Colonic mucosa (tissue), 4 donors: ENCODE data around the gene TOGARAM1. TPM values are rescaled to one million over a fixed set of nuclear protein-coding genes. Genes with fewer than 3 reads are reported as not detected.

ENCODE experiments used
- DNase-seq: peaks from one replicate; pipeline ENCODE4 v3.0.0-alpha.2; 2020
- H3K27ac ChIP-seq: fragments of 200-600 bp; one replicate; pipeline ENCODE4 v1.8.0; 2021
- H3K27me3 ChIP-seq: fragments of 200-600 bp; one replicate; pipeline ENCODE4 v1.8.0; 2021
- H3K36me3 ChIP-seq: fragments of 200-600 bp; one replicate; pipeline ENCODE4 v1.8.0; 2021
- H3K4me1 ChIP-seq: fragments of 200-600 bp; one replicate; pipeline ENCODE4 v1.8.0; 2021; ENCODE audit warnings: mild to moderate bottlenecking
- H3K4me3 ChIP-seq: fragments of 200-600 bp; one replicate; pipeline ENCODE4 v1.8.0; 2021
- H3K9ac ChIP-seq, 2 donors: one replicate each; pipeline ENCODE4 v1.7.0; 2013; ENCODE audit warnings: control low read depth in 2 of 2, low read depth in 2 of 2, low read length in 2 of 2
- H3K9me3 ChIP-seq: fragments of 200-600 bp; one replicate; pipeline ENCODE4 v1.8.0; 2021
- intact Hi-C: fragments of 100-400 bp; cut with DNase I; formaldehyde crosslinking; loops from one replicate; pipeline ENCODE4 v1.14.1; 2022
- total RNA-seq, 2 donors: library from RNA; stranded (reverse); fragmentation: NEBNext Ultra II Directional in 1 of 2; extraction: Animal tissue kit (Norgen Biotek cat#: 25700) in 1 of 2; gene quantifications; one replicate each; pipeline ENCODE4 v1.2.1, GENCODE V29; 2021
- TF ChIP-seq, protein P1 (sequence below): fragments of 200-600 bp; IDR thresholded peaks from one replicate; pipeline ENCODE4 v1.8.0; 2022; ENCODE audit warnings: antibody characterized with exemption, mild to moderate bottlenecking
- donor health status: healthy.
- donor health status: DM: no; HTN: no; CAD: no.
- donor health status: DM: no; HTN: no; CAD: no.

Gene TOGARAM1
- total RNA-seq, 2 donors from 2014 or later, result 8.8 to 10.7 TPM

DNA sequence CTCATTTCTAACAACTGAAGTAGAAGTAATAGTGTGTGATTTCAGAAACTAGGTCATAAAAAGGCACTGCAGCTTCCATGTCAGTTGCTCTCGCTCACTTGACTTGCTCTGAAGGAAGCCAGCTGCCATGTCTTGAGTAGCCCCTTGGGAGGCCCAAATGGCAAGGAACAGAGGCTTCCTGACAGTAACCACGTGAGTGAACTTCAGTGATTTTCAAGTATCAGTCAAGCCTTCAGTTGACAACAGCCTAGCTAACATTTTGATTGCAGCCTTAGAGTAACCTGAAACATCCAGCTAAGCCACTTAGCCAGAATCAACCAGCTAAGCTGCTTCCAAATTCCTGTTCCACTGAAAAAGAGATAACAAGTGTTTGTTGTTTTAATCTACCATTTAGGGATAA is 26.7 kb downstream of the TOGARAM1 start:
- TF ChIP-seq, protein P1, sequence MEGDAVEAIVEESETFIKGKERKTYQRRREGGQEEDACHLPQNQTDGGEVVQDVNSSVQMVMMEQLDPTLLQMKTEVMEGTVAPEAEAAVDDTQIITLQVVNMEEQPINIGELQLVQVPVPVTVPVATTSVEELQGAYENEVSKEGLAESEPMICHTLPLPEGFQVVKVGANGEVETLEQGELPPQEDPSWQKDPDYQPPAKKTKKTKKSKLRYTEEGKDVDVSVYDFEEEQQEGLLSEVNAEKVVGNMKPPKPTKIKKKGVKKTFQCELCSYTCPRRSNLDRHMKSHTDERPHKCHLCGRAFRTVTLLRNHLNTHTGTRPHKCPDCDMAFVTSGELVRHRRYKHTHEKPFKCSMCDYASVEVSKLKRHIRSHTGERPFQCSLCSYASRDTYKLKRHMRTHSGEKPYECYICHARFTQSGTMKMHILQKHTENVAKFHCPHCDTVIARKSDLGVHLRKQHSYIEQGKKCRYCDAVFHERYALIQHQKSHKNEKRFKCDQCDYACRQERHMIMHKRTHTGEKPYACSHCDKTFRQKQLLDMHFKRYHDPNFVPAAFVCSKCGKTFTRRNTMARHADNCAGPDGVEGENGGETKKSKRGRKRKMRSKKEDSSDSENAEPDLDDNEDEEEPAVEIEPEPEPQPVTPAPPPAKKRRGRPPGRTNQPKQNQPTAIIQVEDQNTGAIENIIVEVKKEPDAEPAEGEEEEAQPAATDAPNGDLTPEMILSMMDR, result no peak
- H3K27me3 ChIP-seq, result no peaks in the 10 kb centered on the region
- no peak for DNase-seq
- no peaks in the 10 kb centered on the region for H3K36me3 ChIP-seq
- intact Hi-C loops, result no loop called here
- no peak overlapping the region for H3K27ac ChIP-seq
- H3K4me1 ChIP-seq, result no peaks in the 10 kb centered on the region
- no peak overlapping the region for H3K4me3 ChIP-seq
- no peak overlapping the region for H3K9ac ChIP-seq
- H3K9me3 ChIP-seq, result no peaks in the 10 kb centered on the region

DNA sequence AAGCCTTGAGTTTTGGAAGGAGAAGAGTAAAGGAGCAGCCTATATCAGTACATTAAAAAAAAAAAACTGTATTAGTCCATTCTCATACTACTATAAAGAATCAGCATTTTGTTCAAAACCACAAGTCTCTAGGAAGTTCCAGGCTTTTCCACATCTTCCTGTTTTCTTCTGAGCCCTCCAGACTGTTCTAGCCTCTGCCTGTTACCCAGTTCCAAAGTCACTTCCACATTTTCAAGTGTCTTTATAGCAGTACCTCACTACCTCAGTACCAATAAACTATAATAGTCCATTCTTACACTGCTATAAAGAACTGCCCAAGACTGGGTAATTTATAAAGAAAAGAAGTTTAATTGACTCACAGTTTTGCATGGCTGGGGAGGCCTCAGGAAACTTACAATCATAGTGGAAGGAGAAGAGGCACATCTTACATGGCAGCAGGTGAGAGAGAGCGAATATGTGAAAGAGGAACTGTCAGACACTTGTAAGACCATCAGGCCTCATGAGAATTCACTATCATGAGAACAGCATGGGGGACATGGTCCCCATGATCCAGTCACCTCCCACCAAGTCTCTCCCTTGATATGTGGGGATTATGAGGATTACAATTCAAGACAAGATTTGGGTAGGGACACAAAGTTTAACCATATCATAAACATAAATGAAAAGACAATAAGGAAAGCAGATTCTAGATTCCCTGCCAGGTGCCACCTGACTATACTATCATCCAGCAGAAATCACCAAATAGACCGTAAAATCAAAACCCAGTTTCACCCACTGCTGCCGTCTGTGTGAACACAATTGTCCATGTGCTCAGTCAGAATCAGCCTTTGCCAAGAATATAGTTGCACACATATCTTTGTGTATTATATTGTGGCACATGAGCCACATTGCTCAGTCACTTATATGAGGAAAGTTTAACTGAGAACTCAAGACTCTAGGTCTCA is 27.8 kb downstream of the TOGARAM1 start:
- no peaks in the 10 kb centered on the region for H3K36me3 ChIP-seq
- H3K4me1 ChIP-seq, result no peaks in the 10 kb centered on the region
- no peak for DNase-seq
- TF ChIP-seq, protein P1, result no peak
- H3K9ac ChIP-seq, result no peak overlapping the region
- H3K4me3 ChIP-seq, result no peak overlapping the region
- no peaks in the 10 kb centered on the region for H3K9me3 ChIP-seq
- H3K27ac ChIP-seq, result no peak overlapping the region
- intact Hi-C loops, result no loop called here
- H3K27me3 ChIP-seq, result no peaks in the 10 kb centered on the region

DNA sequence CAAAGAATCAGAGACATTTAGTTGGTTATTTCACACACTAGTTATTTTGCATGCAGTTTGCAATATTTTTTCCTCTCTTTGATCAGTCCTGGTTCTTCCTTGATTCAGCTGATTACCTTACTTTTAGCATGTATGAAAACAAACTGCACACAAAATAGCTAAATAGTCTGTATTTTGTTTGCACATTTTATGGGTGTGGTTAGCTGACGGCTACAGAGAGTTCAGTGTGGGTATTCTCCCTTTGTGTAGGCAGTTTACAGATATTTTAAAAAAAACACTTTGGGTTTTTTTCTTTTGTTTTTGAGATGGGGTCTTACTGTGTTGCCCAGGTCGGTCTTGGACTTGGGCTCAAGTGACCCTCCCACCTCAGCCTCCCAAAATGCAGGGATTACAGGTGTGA is 28.5 kb downstream of the TOGARAM1 start:
- Histone ChIP-seq H3K36me3 (no peaks in the 10 kb centered on the region), H3K9ac (no peak overlapping the region), H3K27me3 (no peaks in the 10 kb centered on the region), H3K9me3 (no peaks in the 10 kb centered on the region), H3K4me3 (no peak overlapping the region), H3K4me1 (no peaks in the 10 kb centered on the region), H3K27ac (no peak overlapping the region)
- TF ChIP-seq, protein P1, result no peak
- DNase-seq, result no peak
- intact Hi-C loops, result no loop called here

GRCh38 chr14:44995196-44995595 is 33.2 kb downstream of the TOGARAM1 start:
- H3K9ac ChIP-seq, result no peak overlapping the region
- no peaks in the 10 kb centered on the region for H3K4me1 ChIP-seq
- TF ChIP-seq, protein P1, result no peak
- no peak for DNase-seq
- intact Hi-C loops, result no loop called here
- H3K27ac ChIP-seq, result no peak overlapping the region
- H3K9me3 ChIP-seq, result no peaks in the 10 kb centered on the region
- no peak overlapping the region for H3K4me3 ChIP-seq
- H3K27me3 ChIP-seq, result no peaks in the 10 kb centered on the region
- no peaks in the 10 kb centered on the region for H3K36me3 ChIP-seq

DNA sequence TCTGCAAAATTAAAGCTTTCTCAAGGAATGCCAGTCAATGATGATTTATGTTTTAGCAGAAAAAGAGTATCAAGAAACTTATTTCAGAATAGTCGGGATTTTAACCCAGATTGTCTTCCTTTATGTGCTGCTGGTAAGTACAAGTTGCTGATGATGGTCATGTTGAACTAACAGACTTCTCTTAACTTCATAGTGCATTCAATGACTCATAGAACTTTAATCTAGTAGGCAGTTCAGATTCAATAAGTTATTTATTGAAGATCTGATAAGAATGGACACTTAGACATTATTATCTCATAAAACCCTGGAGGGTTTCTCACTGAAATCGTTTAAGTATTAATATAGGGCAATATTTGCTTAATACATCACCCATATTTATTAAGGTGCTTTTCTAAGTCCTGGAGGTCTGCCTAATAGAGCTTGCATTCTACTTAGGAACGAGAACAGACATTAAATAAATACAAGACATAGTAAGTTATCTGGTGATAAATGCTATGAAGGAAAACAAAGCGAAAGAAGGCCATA is 33.8 kb downstream of the TOGARAM1 start:
- Histone ChIP-seq H3K4me3 (no peak overlapping the region), H3K27me3 (no peaks in the 10 kb centered on the region), H3K36me3 (no peaks in the 10 kb centered on the region), H3K4me1 (no peaks in the 10 kb centered on the region), H3K9ac (no peak overlapping the region), H3K9me3 (no peaks in the 10 kb centered on the region), H3K27ac (no peak overlapping the region)
- intact Hi-C loops, result no loop called here
- TF ChIP-seq, protein P1, result no peak
- DNase-seq, result no peak
